ENCODE measurements around the gene VWCE. TPM values are rescaled to one million over a fixed set of nuclear protein-coding genes. Genes with fewer than 3 reads are reported as not detected.

Gene VWCE
- total and polyA plus RNA-seq, 10 of the 15 experiments (the other 5 are each of a cell fraction or from before 2014, with no cell fraction given), result 0.10 to 4.9 (median 2.4) TPM

DNA sequence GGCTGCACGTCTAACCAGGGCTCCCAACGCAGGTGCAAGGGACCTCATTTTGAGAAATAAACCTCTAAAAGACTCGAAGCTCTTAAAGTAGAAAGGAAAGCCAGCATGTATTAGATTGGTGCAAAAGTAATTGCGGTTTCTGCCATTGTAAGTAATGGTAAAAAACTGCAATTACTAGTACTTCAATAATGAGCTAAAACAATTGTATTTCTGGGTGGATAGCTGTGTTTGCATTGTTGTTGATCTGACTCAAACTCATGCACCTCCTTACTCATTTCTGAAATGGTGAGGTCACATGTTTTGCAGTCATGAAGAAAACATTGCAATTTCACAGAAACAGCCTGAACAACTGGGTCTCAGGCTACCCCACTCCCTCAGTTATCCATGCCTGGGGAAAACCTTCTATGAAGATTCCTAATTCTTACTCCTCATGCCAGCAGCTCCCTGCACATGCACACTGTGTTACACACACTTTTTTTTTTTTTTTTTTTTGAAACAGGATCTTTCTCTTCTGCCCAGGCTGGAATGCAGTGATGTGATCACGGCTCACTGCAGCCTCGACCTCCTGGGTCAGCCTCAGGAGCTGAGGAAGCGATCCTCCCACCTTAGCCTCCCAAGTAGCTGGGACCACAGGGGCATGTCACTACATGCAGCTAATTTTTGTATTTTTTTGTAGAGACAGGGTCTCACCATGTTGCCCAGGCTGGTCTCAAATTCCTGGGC lies 24.6 kb downstream of the VWCE start (continued):
- TF ChIP-seq, protein P1, sequence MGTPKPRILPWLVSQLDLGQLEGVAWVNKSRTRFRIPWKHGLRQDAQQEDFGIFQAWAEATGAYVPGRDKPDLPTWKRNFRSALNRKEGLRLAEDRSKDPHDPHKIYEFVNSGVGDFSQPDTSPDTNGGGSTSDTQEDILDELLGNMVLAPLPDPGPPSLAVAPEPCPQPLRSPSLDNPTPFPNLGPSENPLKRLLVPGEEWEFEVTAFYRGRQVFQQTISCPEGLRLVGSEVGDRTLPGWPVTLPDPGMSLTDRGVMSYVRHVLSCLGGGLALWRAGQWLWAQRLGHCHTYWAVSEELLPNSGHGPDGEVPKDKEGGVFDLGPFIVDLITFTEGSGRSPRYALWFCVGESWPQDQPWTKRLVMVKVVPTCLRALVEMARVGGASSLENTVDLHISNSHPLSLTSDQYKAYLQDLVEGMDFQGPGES (IDR thresholded peaks at IDR 0.05), result no peak
- 0 out of 2 replicates have a peak, but pooled peaks have one; percentile 48 for TF ChIP-seq ATF7 (IDR thresholded peaks at IDR 0.05; ENCODE audit: low read depth)
- TF ChIP-seq ZSCAN29 (IDR thresholded peaks at IDR 0.05), result no peak
- TF ChIP-seq, protein P2, sequence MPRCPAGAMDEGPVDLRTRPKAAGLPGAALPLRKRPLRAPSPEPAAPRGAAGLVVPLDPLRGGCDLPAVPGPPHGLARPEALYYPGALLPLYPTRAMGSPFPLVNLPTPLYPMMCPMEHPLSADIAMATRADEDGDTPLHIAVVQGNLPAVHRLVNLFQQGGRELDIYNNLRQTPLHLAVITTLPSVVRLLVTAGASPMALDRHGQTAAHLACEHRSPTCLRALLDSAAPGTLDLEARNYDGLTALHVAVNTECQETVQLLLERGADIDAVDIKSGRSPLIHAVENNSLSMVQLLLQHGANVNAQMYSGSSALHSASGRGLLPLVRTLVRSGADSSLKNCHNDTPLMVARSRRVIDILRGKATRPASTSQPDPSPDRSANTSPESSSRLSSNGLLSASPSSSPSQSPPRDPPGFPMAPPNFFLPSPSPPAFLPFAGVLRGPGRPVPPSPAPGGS (IDR thresholded peaks at IDR 0.05; ENCODE audit: borderline replicate concordance, insufficient read depth, low read depth, low read length, poor library complexity, severe bottlenecking), result peak; percentile 67
- TF ChIP-seq CBX5 (IDR thresholded peaks at IDR 0.05; ENCODE audit: low read depth), result no peak
- TF ChIP-seq NR2C2 (IDR thresholded peaks at IDR 0.05; ENCODE audit: borderline replicate concordance, control insufficient read depth, insufficient read length, low read depth), result no peak
- TF ChIP-seq JUNB (IDR thresholded peaks at IDR 0.05), result peak; percentile 90
- TF ChIP-seq RFX5 (IDR thresholded peaks at IDR 0.05; ENCODE audit: low read depth, low read length), result no peak
- TF ChIP-seq, protein P3, sequence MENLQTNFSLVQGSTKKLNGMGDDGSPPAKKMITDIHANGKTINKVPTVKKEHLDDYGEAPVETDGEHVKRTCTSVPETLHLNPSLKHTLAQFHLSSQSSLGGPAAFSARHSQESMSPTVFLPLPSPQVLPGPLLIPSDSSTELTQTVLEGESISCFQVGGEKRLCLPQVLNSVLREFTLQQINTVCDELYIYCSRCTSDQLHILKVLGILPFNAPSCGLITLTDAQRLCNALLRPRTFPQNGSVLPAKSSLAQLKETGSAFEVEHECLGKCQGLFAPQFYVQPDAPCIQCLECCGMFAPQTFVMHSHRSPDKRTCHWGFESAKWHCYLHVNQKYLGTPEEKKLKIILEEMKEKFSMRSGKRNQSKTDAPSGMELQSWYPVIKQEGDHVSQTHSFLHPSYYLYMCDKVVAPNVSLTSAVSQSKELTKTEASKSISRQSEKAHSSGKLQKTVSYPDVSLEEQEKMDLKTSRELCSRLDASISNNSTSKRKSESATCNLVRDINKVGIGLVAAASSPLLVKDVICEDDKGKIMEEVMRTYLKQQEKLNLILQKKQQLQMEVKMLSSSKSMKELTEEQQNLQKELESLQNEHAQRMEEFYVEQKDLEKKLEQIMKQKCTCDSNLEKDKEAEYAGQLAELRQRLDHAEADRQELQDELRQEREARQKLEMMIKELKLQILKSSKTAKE (IDR thresholded peaks at IDR 0.05; ENCODE audit: low read depth, poor library complexity, severe bottlenecking), result no peak
- TF ChIP-seq CHD2 (IDR thresholded peaks at IDR 0.05; ENCODE audit: borderline replicate concordance, low read depth, low read length), result no peak
- TF ChIP-seq RUNX3 (IDR thresholded peaks at IDR 0.05; ENCODE audit: low read length), result peak; percentile 15; the same call in 1 of the 2 replicates
- TF ChIP-seq ZNF274 (IDR thresholded peaks at IDR 0.05; ENCODE audit: insufficient read depth, insufficient read length), result no peak
- TF ChIP-seq SREBF1 (IDR thresholded peaks at IDR 0.05; ENCODE audit: low read length), result no peak
- TF ChIP-seq, protein P4, sequence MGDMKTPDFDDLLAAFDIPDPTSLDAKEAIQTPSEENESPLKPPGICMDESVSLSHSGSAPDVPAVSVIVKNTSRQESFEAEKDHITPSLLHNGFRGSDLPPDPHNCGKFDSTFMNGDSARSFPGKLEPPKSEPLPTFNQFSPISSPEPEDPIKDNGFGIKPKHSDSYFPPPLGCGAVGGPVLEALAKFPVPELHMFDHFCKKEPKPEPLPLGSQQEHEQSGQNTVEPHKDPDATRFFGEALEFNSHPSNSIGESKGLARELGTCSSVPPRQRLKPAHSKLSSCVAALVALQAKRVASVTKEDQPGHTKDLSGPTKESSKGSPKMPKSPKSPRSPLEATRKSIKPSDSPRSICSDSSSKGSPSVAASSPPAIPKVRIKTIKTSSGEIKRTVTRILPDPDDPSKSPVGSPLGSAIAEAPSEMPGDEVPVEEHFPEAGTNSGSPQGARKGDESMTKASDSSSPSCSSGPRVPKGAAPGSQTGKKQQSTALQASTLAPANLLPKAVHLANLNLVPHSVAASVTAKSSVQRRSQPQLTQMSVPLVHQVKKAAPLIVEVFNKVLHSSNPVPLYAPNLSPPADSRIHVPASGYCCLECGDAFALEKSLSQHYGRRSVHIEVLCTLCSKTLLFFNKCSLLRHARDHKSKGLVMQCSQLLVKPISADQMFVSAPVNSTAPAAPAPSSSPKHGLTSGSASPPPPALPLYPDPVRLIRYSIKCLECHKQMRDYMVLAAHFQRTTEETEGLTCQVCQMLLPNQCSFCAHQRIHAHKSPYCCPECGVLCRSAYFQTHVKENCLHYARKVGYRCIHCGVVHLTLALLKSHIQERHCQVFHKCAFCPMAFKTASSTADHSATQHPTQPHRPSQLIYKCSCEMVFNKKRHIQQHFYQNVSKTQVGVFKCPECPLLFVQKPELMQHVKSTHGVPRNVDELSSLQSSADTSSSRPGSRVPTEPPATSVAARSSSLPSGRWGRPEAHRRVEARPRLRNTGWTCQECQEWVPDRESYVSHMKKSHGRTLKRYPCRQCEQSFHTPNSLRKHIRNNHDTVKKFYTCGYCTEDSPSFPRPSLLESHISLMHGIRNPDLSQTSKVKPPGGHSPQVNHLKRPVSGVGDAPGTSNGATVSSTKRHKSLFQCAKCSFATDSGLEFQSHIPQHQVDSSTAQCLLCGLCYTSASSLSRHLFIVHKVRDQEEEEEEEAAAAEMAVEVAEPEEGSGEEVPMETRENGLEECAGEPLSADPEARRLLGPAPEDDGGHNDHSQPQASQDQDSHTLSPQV (IDR thresholded peaks at IDR 0.05), result no peak
